HepG2 (cell line): ENCODE data around the gene PSMD9. TPM values are rescaled to one million over a fixed set of nuclear protein-coding genes. Genes with fewer than 3 reads are reported as not detected.

Experiments used
- ERF ChIP-seq: IDR thresholded peaks from 2 replicates; pipeline ENCODE4 v1.6.1; 2018; ENCODE audit warnings: missing biosample characterization, missing genetic modification reagents
- HDAC1 ChIP-seq: sonication (generic); formaldehyde crosslinking; IDR thresholded peaks from 2 replicates; pipeline ENCODE4 v1.5.1; 2020; ENCODE audit warnings: mild to moderate bottlenecking, missing genetic modification reagents
- HOXA7 ChIP-seq: sonication (generic); formaldehyde crosslinking; IDR thresholded peaks from 2 replicates; pipeline ENCODE4 v1.8.1; 2022; ENCODE audit warnings: mild to moderate bottlenecking, missing genetic modification reagents, moderate library complexity
- JARID2 ChIP-seq: sonication (generic); formaldehyde crosslinking; IDR thresholded peaks from 2 replicates; pipeline ENCODE4 v1.8.1; 2023; ENCODE audit warnings: missing genetic modification reagents, inconsistent platforms; ENCODE audit not compliant: insufficient replicate concordance
- MTA1 ChIP-seq: sonication (generic); formaldehyde crosslinking; IDR thresholded peaks from 2 replicates; pipeline ENCODE4 v1.4.0; 2020; ENCODE audit warnings: missing genetic modification reagents, mild to moderate bottlenecking, borderline replicate concordance
- NFE2L2 ChIP-seq: fragments of 150-350 bp; IDR thresholded peaks from 2 replicates; pipeline ENCODE4 v1.6.1; 2014; ENCODE audit warnings: low read length
- NR2F2 ChIP-seq: IDR thresholded peaks from 2 replicates; pipeline ENCODE4 v1.6.1; 2012; ENCODE audit warnings: low read depth, inconsistent platforms, borderline replicate concordance
- PRMT3 ChIP-seq: sonication (generic); formaldehyde crosslinking; IDR thresholded peaks from 2 replicates; pipeline ENCODE4 v1.8.1; 2022; ENCODE audit warnings: low read depth, mild to moderate bottlenecking, moderate library complexity, missing genetic modification reagents, borderline replicate concordance
- RBFOX2 ChIP-seq: fragments of 200-400 bp; formaldehyde crosslinking; IDR thresholded peaks from 2 replicates; pipeline ENCODE4 v1.6.1; 2017; ENCODE audit warnings: low read depth, mild to moderate bottlenecking, low read length
- RFX3 ChIP-seq: IDR thresholded peaks from 2 replicates; pipeline ENCODE4 v1.6.1; 2016; ENCODE audit warnings: missing biosample characterization, missing genetic modification reagents
- SPEN ChIP-seq: sonication (generic); formaldehyde crosslinking; IDR thresholded peaks from 2 replicates; pipeline ENCODE4 v1.5.1; 2020; ENCODE audit warnings: low read depth, mild to moderate bottlenecking, missing genetic modification reagents
- TOPORS ChIP-seq: sonication (generic); formaldehyde crosslinking; IDR thresholded peaks from 2 replicates; pipeline ENCODE4 v1.8.0; 2023; ENCODE audit warnings: mild to moderate bottlenecking, missing genetic modification reagents
- ZFP62 ChIP-seq: sonication (generic); formaldehyde crosslinking; IDR thresholded peaks from 2 replicates; pipeline ENCODE4 v1.4.0; 2020; ENCODE audit warnings: missing genetic modification reagents
- ZMYM4 ChIP-seq: sonication (generic); formaldehyde crosslinking; IDR thresholded peaks from 2 replicates; pipeline ENCODE4 v1.8.1; 2023; ENCODE audit warnings: mild to moderate bottlenecking, missing genetic modification reagents
- ZNF335 ChIP-seq: sonication (generic); formaldehyde crosslinking; IDR thresholded peaks from 2 replicates; pipeline ENCODE4 v1.4.0; 2020; ENCODE audit warnings: missing genetic modification reagents
- ZNF350 ChIP-seq: sonication (generic); formaldehyde crosslinking; IDR thresholded peaks from 2 replicates; pipeline ENCODE4 v1.4.0; 2020; ENCODE audit warnings: mild to moderate bottlenecking, low read depth, missing genetic modification reagents, borderline replicate concordance
- ZNF446 ChIP-seq: sonication (generic); formaldehyde crosslinking; IDR thresholded peaks from 2 replicates; pipeline ENCODE4 v1.5.0; 2020; ENCODE audit warnings: mild to moderate bottlenecking, missing genetic modification reagents
- ZNF451 ChIP-seq: sonication (generic); formaldehyde crosslinking; IDR thresholded peaks from 2 replicates; pipeline ENCODE4 v1.5.0; 2020; ENCODE audit warnings: mild to moderate bottlenecking, missing genetic modification reagents
- ZNF569 ChIP-seq: sonication (generic); formaldehyde crosslinking; IDR thresholded peaks from 2 replicates; pipeline ENCODE4 v1.5.0; 2020; ENCODE audit warnings: mild to moderate bottlenecking, missing genetic modification reagents, moderate library complexity, borderline replicate concordance
- polyA plus RNA-seq, 8 experiments: library from polyadenylated mRNA; depleted of rRNA in 3 of 8; stranded (reverse) in 7 of 8; unstranded in 1 of 8; fragments of >200 nt; fragmentation: Illumina TruSeq in 4 of 8; extraction: Trizol in 4 of 8; gene quantifications; 2 replicates each; pipeline versions ENCODE4 v1.2.1 to v1.2.3, GENCODE V29; 2011 to 2016; ENCODE audit warnings: low read depth in 4 of 8, missing spikeins in 1 of 8, mixed read lengths in 1 of 8; ENCODE audit not compliant: insufficient read depth in 1 of 8
- total RNA-seq, 5 experiments: library from RNA; depleted of rRNA; stranded (reverse); fragments of >200 nt; fragmentation: Illumina TruSeq; extraction: Trizol; gene quantifications; 2 replicates each; pipeline ENCODE4 v1.2.3, GENCODE V29; 2016; ENCODE audit warnings: low read depth in 1 of 5
- TF ChIP-seq, protein P1 (sequence below): sonication (generic); formaldehyde crosslinking; IDR thresholded peaks from 2 replicates; pipeline ENCODE4 v1.4.0; 2020; ENCODE audit warnings: mild to moderate bottlenecking, low read depth, missing genetic modification reagents
- TF ChIP-seq, protein P2 (sequence below): IDR thresholded peaks from 2 replicates; pipeline ENCODE4 v1.6.1; 2016; ENCODE audit warnings: missing compliant biosample characterization, missing genetic modification reagents, borderline replicate concordance
- TF ChIP-seq, protein P3 (sequence below): sonication (generic); formaldehyde crosslinking; IDR thresholded peaks from 2 replicates; pipeline ENCODE4 v1.5.1; 2020; ENCODE audit warnings: missing genetic modification reagents, mild to moderate bottlenecking, borderline replicate concordance
- TF ChIP-seq, protein P4 (sequence below): sonication (generic); formaldehyde crosslinking; IDR thresholded peaks from 2 replicates; pipeline ENCODE4 v1.8.0; 2022; ENCODE audit warnings: missing genetic modification reagents, low read depth, mild to moderate bottlenecking, borderline replicate concordance
- TF ChIP-seq, protein P5 (sequence below): sonication (generic); formaldehyde crosslinking; IDR thresholded peaks from 2 replicates; pipeline ENCODE4 v1.8.0; 2022; ENCODE audit warnings: mild to moderate bottlenecking, missing genetic modification reagents, moderate library complexity

Gene PSMD9
- total and polyA plus RNA-seq, 2 of the 13 experiments (the other 11 are each of a cell fraction or from before 2014, with no cell fraction given), result 41.4 to 61.1 TPM

DNA sequence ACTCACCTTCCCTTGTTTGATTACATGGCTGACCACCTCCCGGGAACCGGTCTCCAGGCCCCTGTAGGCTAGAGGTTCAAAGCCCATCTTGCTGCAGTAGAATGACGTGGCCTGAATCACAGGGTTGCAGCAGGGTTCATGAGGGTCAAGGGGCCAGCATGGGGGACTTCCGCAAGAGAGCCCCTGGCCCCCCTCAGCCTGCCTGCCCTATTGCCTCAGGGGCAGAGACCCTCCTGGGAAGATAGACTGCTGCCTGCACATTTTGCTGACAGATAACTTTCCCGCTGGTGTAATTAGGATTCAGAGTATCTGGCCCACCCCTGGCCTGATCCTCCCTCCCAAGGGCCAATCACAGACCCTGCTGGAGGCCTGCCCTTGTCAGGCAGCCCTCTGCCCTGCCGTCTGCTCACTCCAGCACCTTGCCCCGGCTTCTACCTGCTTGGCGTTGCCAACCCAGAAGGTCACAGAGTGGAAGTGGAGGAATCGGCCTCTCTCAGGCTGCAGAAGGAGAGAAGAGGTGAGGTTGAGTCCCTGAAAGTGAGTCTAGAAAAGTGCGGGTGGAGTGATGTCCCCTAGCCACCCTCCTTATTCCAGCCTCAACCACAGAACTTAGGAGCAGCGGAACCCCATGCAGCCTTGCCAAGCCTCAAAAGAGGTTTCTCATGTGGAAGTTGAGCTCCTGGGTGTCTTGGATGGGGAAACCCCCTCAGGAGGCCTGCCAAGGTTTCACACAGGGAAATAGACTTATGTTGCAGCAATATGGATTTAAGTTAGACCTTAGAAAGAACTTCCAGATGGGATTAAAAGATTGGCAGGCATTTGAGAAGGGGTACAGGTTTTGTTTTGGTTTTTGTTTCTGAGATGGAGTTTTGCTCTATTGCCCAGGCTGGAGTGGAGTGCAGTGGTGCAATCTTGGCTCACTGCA is 31.0 kb upstream of the PSMD9 start (continued):
- TF ChIP-seq, protein P1, sequence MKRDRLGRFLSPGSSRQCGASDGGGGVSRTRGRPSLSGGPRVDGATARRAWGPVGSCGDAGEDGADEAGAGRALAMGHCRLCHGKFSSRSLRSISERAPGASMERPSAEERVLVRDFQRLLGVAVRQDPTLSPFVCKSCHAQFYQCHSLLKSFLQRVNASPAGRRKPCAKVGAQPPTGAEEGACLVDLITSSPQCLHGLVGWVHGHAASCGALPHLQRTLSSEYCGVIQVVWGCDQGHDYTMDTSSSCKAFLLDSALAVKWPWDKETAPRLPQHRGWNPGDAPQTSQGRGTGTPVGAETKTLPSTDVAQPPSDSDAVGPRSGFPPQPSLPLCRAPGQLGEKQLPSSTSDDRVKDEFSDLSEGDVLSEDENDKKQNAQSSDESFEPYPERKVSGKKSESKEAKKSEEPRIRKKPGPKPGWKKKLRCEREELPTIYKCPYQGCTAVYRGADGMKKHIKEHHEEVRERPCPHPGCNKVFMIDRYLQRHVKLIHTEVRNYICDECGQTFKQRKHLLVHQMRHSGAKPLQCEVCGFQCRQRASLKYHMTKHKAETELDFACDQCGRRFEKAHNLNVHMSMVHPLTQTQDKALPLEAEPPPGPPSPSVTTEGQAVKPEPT (CRISPR knock-in tag), result no peak
- TF ChIP-seq TOPORS (0 out of 2 replicates have a peak, but pooled peaks have one; percentile 30), RBFOX2 (0 out of 2 replicates have a peak, but pooled peaks have one; percentile 24), NFE2L2 (no peak; the same call in 1 of the 2 replicates), HDAC1 (CRISPR knock-in tag) (peak; percentile 84), SPEN (CRISPR knock-in tag) (peak; percentile 82), PRMT3 (CRISPR knock-in tag) (no peak), ZNF350 (CRISPR knock-in tag) (peak; percentile 24; the same call in 1 of the 2 replicates), ZNF451 (no peak), MTA1 (peak; percentile 76; the same call in 1 of the 2 replicates), ZNF569 (CRISPR knock-in tag) (no peak), ZNF335 (CRISPR knock-in tag) (peak; percentile 70; the same call in 1 of the 2 replicates), NR2F2 (peak; percentile 96), ZFP62 (CRISPR knock-in tag) (no peak), ZMYM4 (CRISPR knock-in tag) (peak; percentile 72), ZNF446 (CRISPR knock-in tag) (no peak), JARID2 (CRISPR knock-in tag) (peak; percentile 25), RFX3 (no peak), HOXA7 (CRISPR knock-in tag) (no peak), ERF (peak; percentile 82; the same call in 1 of the 2 replicates)
- TF ChIP-seq, protein P2, sequence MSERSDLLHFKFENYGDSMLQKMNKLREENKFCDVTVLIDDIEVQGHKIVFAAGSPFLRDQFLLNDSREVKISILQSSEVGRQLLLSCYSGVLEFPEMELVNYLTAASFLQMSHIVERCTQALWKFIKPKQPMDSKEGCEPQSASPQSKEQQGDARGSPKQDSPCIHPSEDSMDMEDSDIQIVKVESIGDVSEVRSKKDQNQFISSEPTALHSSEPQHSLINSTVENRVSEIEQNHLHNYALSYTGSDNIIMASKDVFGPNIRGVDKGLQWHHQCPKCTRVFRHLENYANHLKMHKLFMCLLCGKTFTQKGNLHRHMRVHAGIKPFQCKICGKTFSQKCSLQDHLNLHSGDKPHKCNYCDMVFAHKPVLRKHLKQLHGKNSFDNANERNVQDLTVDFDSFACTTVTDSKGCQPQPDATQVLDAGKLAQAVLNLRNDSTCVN, result no peak
- TF ChIP-seq, protein P3, sequence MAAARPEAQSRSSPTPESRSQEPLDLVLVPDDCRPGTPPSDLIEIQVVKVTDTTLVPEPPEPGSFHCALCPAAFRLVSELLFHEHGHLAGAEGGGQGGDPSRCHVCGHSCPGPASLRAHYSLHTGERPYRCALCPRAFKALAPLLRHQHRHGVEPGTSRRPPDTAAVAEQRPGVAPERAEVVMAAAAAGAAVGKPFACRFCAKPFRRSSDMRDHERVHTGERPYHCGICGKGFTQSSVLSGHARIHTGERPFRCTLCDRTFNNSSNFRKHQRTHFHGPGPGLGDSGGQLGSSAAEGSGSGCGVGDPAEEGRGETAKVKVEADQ, result peak; percentile 44; the same call in 1 of the 2 replicates
- TF ChIP-seq, protein P4, sequence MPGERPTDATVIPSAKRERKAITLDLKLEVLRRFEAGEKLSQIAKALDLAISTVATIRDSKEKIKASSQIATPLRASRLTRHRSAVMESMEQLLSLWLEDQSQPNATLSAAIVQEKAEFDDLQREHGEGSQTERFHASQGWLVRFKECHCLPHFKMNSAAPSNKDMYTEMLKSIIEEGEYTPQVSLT (CRISPR knock-in tag), result no peak
- TF ChIP-seq, protein P5, sequence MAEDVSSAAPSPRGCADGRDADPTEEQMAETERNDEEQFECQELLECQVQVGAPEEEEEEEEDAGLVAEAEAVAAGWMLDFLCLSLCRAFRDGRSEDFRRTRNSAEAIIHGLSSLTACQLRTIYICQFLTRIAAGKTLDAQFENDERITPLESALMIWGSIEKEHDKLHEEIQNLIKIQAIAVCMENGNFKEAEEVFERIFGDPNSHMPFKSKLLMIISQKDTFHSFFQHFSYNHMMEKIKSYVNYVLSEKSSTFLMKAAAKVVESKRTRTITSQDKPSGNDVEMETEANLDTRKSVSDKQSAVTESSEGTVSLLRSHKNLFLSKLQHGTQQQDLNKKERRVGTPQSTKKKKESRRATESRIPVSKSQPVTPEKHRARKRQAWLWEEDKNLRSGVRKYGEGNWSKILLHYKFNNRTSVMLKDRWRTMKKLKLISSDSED, result no peak
